ENCODE data around the gene COPS3. TPM values are rescaled to one million over a fixed set of nuclear protein-coding genes. Genes with fewer than 3 reads are reported as not detected.
A peak's percentile ranks its signal among the peaks of the same experiment; 100 is the strongest.

COPS3 gene
- total and polyA plus RNA-seq, 9 of the 15 experiments (the other 6 are each of a cell fraction or from before 2014, with no cell fraction given), result 92.4 to 295 (median 167) TPM

GRCh38 chr17:17279316-17279715 is 1.7 kb downstream of the COPS3 start:
- 28% methylated on average over 4 of the region's 4 CpGs for WGBS (ENCODE audit: insufficient coverage, low coverage, missing lambda C conversion rate)
- H3K27me3 ChIP-seq (ENCODE audit: control insufficient read depth in 2 of 2, insufficient read depth in 2 of 2, low read length in 2 of 2), result no peaks in the 10 kb centered on the region
- ChIA-PET CTCF (ENCODE audit: low intra/inter-chr PET ratio) (no interaction called here), POLR2A (interaction anchor here (1.5 to 2.3 kb wide), 3 partner anchors 9 to 47 kb away, joined by 3 to 7 read pairs (median 4); no protein-coding TSS in a partner anchor)
- in situ Hi-C loops (cut with MboI) (no loop called here), intact Hi-C loops (cut with micrococcal nuclease) (no loop called here)
- peak overlapping the region; percentile 90 for H3K4me2 ChIP-seq (ENCODE audit: insufficient read depth, low read length)
- H3K36me3 ChIP-seq (ENCODE audit: control insufficient read depth, insufficient read depth, low read length), result peaks cover 40% of the 10 kb centered on the region; the same call in 2 of the 3 replicates
- DNase-seq (ENCODE audit: extremely low read depth in 1 of 4, low spot score in 3 of 4), result no peak
- BruUV-seq (replicated peaks), result TSS peak; percentile 53
- H4K20me1 ChIP-seq (replicated peaks; ENCODE audit: control insufficient read depth, insufficient read depth, low read length), result peaks cover 7% of the 10 kb centered on the region; the same call in 1 of the 2 replicates
- peak overlapping the region; percentile 98; the same call in 2 of the 3 replicates for H3K27ac ChIP-seq (ENCODE audit: extremely low read depth, low read depth, low read length)
- peak overlapping the region in 1 of 2 experiments; percentile 99; a peak in 2 of 4 replicates for H3K9ac ChIP-seq (ENCODE audit: insufficient read depth in 1 of 2, low read depth in 2 of 2, low read length in 2 of 2)
- no peak for ATAC-seq
- no peak overlapping the region for H2AFZ ChIP-seq (ENCODE audit: low read depth, low read length)
- H3K9me1 ChIP-seq (ENCODE audit: control insufficient read depth, insufficient read depth, low read length), result no peaks in the 10 kb centered on the region
- peaks cover 65% of the 10 kb centered on the region for H3K79me2 ChIP-seq (ENCODE audit: control insufficient read depth, insufficient read depth, low read length)
- peaks cover 20 to 22% of the 10 kb centered on the region in 2 experiments; a peak in 4 of 5 replicates for H3K4me1 ChIP-seq (replicated peaks in 1 of 2; ENCODE audit: control insufficient read depth in 2 of 2, insufficient read depth in 2 of 2, low read length in 2 of 2)
- H3K9me3 ChIP-seq (replicated peaks; ENCODE audit: control insufficient read depth, insufficient read depth, low read depth, low read length), result no peaks in the 10 kb centered on the region
- peak overlapping the region; percentile 95 for H3K4me3 ChIP-seq
- TF ChIP-seq STAG1 (CRISPR knock-in tag; IDR thresholded peaks at IDR 0.05; ENCODE audit: borderline replicate concordance), result no peak
- TF ChIP-seq ZBTB43 (CRISPR knock-in tag; IDR thresholded peaks at IDR 0.05), result no peak
- no peak for TF ChIP-seq NFE2 (IDR thresholded peaks at IDR 0.05; ENCODE audit: low read depth)
- TF ChIP-seq PBX2 (CRISPR knock-in tag; IDR thresholded peaks at IDR 0.05; ENCODE audit: low read depth), result no peak
- no peak for TF ChIP-seq PBX2 (tag; conservative IDR thresholded peaks at IDR 0.05; ENCODE audit: low read depth)
- no peak for TF ChIP-seq SETDB1 (IDR thresholded peaks at IDR 0.05; ENCODE audit: low read length)
- TF ChIP-seq PHTF2 (CRISPR knock-in tag; IDR thresholded peaks at IDR 0.05), result no peak
- no peak for TF ChIP-seq ZNF584 (CRISPR knock-in tag; IDR thresholded peaks at IDR 0.05; ENCODE audit: low read depth)
- no peak for TF ChIP-seq ZNF512 (tag; IDR thresholded peaks at IDR 0.05)
- no peak for FAIRE-seq

Data from K562 (cell line).